OCI-LY1 (cell line): ENCODE results near the gene GAB4.
"Not testable (repeated sequence)": the region's sequence is repeated elsewhere in the genome, so short reads cannot be mapped to it uniquely, and the experiment has no call there.

Source experiments
- H2AFZ ChIP-seq: fragments of 200-600 bp; sonication (generic), shearing (Covaris generic); 2 replicates; pipeline ENCODE4 v1.6.0; 2014; ENCODE audit warnings: antibody characterized with exemption, mild to moderate bottlenecking, low read length
- H3F3A ChIP-seq: fragments of 200-600 bp; sonication (generic), shearing (Covaris generic); 2 replicates; pipeline ENCODE4 v1.6.0; 2014; ENCODE audit warnings: mild to moderate bottlenecking, antibody characterized with exemption, low read length, moderate library complexity; ENCODE audit not compliant: insufficient read depth
- H3K27ac ChIP-seq: fragments of 200-600 bp; sonication (generic); 2 replicates; pipeline ENCODE4 v1.5.1; 2014; ENCODE audit warnings: low read length, mixed run types, mild to moderate bottlenecking, low read depth; ENCODE audit not compliant: poor library complexity, severe bottlenecking
- H3K27me3 ChIP-seq: fragments of 200-600 bp; sonication (generic); 2 replicates; pipeline ENCODE4 v1.6.0; 2014; ENCODE audit warnings: antibody characterized with exemption, mild to moderate bottlenecking, low read length, moderate library complexity; ENCODE audit not compliant: insufficient read depth
- H3K36me3 ChIP-seq: fragments of 200-600 bp; sonication (generic); 2 replicates; pipeline ENCODE4 v1.6.1; 2014; ENCODE audit warnings: mild to moderate bottlenecking, antibody characterized with exemption, low read length, moderate library complexity, mixed read lengths; ENCODE audit not compliant: insufficient read depth
- H3K4me1 ChIP-seq: fragments of 200-600 bp; sonication (generic); 2 replicates; pipeline ENCODE4 v1.5.1; 2014; ENCODE audit warnings: mild to moderate bottlenecking, low read length, moderate library complexity; ENCODE audit not compliant: insufficient read depth, severe bottlenecking
- H3K4me2 ChIP-seq: fragments of 200-600 bp; sonication (generic), shearing (Covaris generic); 2 replicates; pipeline ENCODE4 v1.6.1; 2014; ENCODE audit warnings: low read length
- H3K4me3 ChIP-seq: fragments of 200-600 bp; sonication (generic); 2 replicates; pipeline ENCODE4 v1.5.1; 2014; ENCODE audit warnings: low read length, low read depth, mild to moderate bottlenecking, mixed read lengths; ENCODE audit not compliant: poor library complexity, severe bottlenecking
- H3K79me2 ChIP-seq: fragments of 200-600 bp; shearing (Covaris generic); 2 replicates; pipeline ENCODE4 v1.6.1; 2016; ENCODE audit warnings: mixed run types, low read length, mixed read lengths; ENCODE audit not compliant: insufficient read depth
- H3K9ac ChIP-seq: fragments of 200-600 bp; sonication (generic), shearing (Covaris generic); 2 replicates; pipeline ENCODE4 v1.6.1; 2014; ENCODE audit warnings: mild to moderate bottlenecking, low read length, mixed read lengths
- H3K9me2 ChIP-seq: fragments of 200-600 bp; sonication (generic), shearing (Covaris generic); 2 replicates; pipeline ENCODE4 v1.6.1; 2014; ENCODE audit warnings: low read depth, mild to moderate bottlenecking, low read length, mixed read lengths
- H3K9me3 ChIP-seq: fragments of 200-600 bp; shearing (Covaris generic); 2 replicates; pipeline ENCODE4 v1.6.1; 2014; ENCODE audit warnings: low read length, mixed read lengths
- H4K20me1 ChIP-seq: fragments of 200-600 bp; sonication (generic), shearing (Covaris generic); 2 replicates; pipeline ENCODE4 v1.6.0; 2016; ENCODE audit warnings: mild to moderate bottlenecking, low read length; ENCODE audit not compliant: insufficient read depth
- CTCF ChIP-seq: fragments of 200-600 bp; sonication (generic), shearing (Covaris generic); IDR thresholded peaks from 2 replicates; pipeline ENCODE4 v1.5.1; 2017; ENCODE audit warnings: mild to moderate bottlenecking, antibody characterized with exemption, low read length, moderate library complexity, mixed read lengths
- EZH2 ChIP-seq: fragments of 200-600 bp; sonication (generic), shearing (Covaris generic); IDR thresholded peaks from 2 replicates; pipeline ENCODE4 v1.8.0; 2017; ENCODE audit warnings: borderline replicate concordance, mixed run types, mild to moderate bottlenecking, antibody characterized with exemption, low read length, moderate library complexity, mixed read lengths

Gene GAB4

GRCh38 chr22:16937811-16938210, 70.2 kb downstream of the GAB4 start:
- Histone ChIP-seq H3K9me3 (no peaks in the 10 kb centered on the region), H3K4me1 (no peaks in the 10 kb centered on the region), H3K36me3 (no peaks in the 10 kb centered on the region), H3K9ac (no peak overlapping the region), H2AFZ (no peak overlapping the region), H3F3A (no peaks in the 10 kb centered on the region), H3K4me2 (no peak overlapping the region), H3K4me3 (no peak overlapping the region), H3K79me2 (no peaks in the 10 kb centered on the region), H3K27me3 (no peaks in the 10 kb centered on the region), H4K20me1 (no peaks in the 10 kb centered on the region), H3K9me2 (no peaks in the 10 kb centered on the region), H3K27ac (no peak overlapping the region)
- TF ChIP-seq CTCF: no peak
- no peak for TF ChIP-seq EZH2

GRCh38 chr22:16937209-16937608, 70.8 kb downstream of the GAB4 start:
- H3K27me3 ChIP-seq, H4K20me1 ChIP-seq, H3K4me3 ChIP-seq, H3K9ac ChIP-seq, H3K9me3 ChIP-seq, H3F3A ChIP-seq, H3K9me2 ChIP-seq, H2AFZ ChIP-seq, H3K4me2 ChIP-seq, H3K4me1 ChIP-seq, H3K36me3 ChIP-seq, H3K79me2 ChIP-seq, H3K27ac ChIP-seq: not testable (repeated sequence)

- Histone ChIP-seq H3K4me2 (no peak overlapping the region), H3K36me3 (no peaks in the 10 kb centered on the region), H3K9me2 (no peaks in the 10 kb centered on the region), H3K9ac (no peak overlapping the region), H3F3A (no peaks in the 10 kb centered on the region), H3K79me2 (no peaks in the 10 kb centered on the region), H3K4me1 (no peaks in the 10 kb centered on the region), H3K9me3 (no peaks in the 10 kb centered on the region), H3K4me3 (no peak overlapping the region), H3K27ac (no peak overlapping the region), H3K27me3 (no peaks in the 10 kb centered on the region), H2AFZ (no peak overlapping the region), H4K20me1 (no peaks in the 10 kb centered on the region)
- TF ChIP-seq CTCF (no peak), EZH2 (no peak)
Measured at GRCh38 chr22:16936625-16937024, 71.4 kb downstream of the GAB4 start.

GRCh38 chr22:16935209-16935608, 72.8 kb downstream of the GAB4 start:
- Histone ChIP-seq H3K9me2 (no peaks in the 10 kb centered on the region), H4K20me1 (no peaks in the 10 kb centered on the region), H3K36me3 (no peaks in the 10 kb centered on the region), H3F3A (no peaks in the 10 kb centered on the region), H3K27me3 (no peaks in the 10 kb centered on the region), H3K9ac (no peak overlapping the region), H3K4me1 (no peaks in the 10 kb centered on the region), H3K4me3 (no peak overlapping the region), H3K9me3 (no peaks in the 10 kb centered on the region), H2AFZ (no peak overlapping the region), H3K27ac (no peak overlapping the region), H3K4me2 (no peak overlapping the region), H3K79me2 (no peaks in the 10 kb centered on the region)
- TF ChIP-seq CTCF: no peak
- no peak for TF ChIP-seq EZH2
